GM12874 (cell line): Measurements from ENCODE around the gene EHD2.

Experiments used
- TF ChIP-seq, protein P1 (sequence below): IDR thresholded peaks from 2 replicates; pipeline ENCODE4 v1.5.1; 2011; ENCODE audit warnings: low read depth, mild to moderate bottlenecking, control low read depth, low read length, moderate library complexity; ENCODE audit not compliant: insufficient read depth

The EHD2 gene

DNA sequence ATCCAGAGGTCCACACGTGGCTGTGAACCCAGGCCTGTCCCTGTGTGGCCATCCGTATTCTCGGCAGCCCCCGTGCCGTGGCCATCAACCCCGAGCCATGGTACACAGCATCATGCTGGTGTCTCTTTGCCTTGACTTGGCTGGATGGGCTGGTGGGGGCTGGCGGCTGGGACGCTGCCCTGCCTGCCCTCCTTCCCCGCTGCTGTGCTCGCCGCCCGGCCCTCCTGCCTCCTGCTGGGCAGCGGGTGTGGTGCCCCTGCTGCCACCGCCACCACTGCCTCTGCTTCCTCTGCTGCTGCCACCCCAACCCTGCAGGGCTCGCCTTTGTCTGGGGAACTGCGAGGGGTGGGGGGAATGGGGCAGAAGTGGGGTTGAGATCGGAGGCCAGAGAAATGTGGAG, 19.7 kb upstream of the EHD2 start:
- TF ChIP-seq, protein P1, sequence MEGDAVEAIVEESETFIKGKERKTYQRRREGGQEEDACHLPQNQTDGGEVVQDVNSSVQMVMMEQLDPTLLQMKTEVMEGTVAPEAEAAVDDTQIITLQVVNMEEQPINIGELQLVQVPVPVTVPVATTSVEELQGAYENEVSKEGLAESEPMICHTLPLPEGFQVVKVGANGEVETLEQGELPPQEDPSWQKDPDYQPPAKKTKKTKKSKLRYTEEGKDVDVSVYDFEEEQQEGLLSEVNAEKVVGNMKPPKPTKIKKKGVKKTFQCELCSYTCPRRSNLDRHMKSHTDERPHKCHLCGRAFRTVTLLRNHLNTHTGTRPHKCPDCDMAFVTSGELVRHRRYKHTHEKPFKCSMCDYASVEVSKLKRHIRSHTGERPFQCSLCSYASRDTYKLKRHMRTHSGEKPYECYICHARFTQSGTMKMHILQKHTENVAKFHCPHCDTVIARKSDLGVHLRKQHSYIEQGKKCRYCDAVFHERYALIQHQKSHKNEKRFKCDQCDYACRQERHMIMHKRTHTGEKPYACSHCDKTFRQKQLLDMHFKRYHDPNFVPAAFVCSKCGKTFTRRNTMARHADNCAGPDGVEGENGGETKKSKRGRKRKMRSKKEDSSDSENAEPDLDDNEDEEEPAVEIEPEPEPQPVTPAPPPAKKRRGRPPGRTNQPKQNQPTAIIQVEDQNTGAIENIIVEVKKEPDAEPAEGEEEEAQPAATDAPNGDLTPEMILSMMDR, result no peak

- TF ChIP-seq, protein P1, result no peak
These were observed 19.3 kb upstream of the EHD2 start for GRCh38 chr19:47693903-47694302.

GRCh38 chr19:47694466-47695273, 18.6 kb upstream of the EHD2 start:
- TF ChIP-seq, protein P1, result no peak

DNA sequence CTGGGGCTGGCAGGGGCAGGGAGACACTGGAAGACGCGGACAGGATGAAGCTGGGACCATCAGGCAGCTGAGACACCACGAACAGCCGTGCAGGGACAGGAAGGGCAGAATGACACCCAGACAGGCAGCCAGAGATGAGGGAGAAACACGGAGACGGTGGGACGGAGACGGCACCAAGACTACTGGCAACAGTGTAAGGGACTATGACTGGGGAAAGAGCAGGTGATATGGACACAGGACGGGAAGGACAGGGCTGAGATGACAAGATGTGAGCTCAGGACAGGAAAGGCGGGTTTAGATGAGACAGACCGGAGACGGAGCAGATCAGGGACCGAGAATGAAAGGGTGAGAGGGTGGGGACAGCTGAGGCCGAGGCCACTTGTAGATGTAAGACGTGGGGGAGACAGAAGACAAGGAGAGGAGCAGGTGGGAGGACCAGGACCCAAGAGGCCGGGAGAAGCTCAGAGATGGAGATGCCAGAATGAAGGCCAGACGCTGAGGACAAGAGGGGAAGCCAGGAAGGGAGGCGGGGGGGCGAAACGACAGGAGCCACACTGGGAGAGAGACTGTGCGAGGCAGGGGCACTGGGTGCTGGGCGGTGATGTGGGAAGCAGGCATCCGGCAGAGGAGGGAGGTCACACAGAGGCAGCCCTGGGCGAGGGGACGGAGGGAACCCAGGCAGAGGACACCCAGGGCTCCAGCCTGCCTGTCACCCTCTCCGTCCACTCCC, 17.5 kb upstream of the EHD2 start:
- TF ChIP-seq, protein P1, result no peak

DNA sequence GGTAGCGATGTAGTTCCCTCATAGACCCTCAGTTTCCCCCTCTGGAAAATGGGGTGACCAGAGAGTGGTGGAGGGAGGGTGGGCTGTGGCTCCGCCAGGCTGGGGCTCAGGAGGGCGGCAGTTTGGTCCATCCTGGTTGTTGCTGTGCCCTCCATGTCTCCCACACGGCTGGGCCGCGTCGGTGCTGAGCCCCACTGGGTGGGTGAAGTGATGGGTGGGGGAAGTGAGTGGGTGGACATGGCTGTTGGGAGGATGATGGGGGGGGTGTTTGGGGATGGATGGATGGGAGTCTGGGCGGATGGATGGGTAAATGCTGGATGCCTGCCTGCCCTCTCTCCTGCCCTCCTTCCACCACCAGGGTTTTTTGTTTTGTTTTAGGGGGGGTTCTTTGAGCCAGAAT, 16.6 kb upstream of the EHD2 start:
- TF ChIP-seq, protein P1, result no peak

GRCh38 chr19:47697863-47698609, 15.2 kb upstream of the EHD2 start:
- TF ChIP-seq, protein P1, result peak; percentile 99

- TF ChIP-seq, protein P1, result no peak
These were observed 14.4 kb upstream of the EHD2 start for GRCh38 chr19:47698631-47699359.
